T-cell (primary cell): ENCODE data around the gene CD58. TPM values are rescaled to one million over a fixed set of nuclear protein-coding genes. Genes with fewer than 3 reads are reported as not detected.
A peak's percentile ranks its signal among the peaks of the same experiment; 100 is the strongest.

ENCODE experiments used
- ATAC-seq, 4 experiments: fragments of 200-7000 bp in 3 of 4; fragments of 150-1000 bp in 1 of 4; cut with Tn5 transposase; replicated peaks in 1 of 4; 1 replicate in 3 of 4; 2 replicates in 1 of 4; pipeline ENCODE4 v1.10.0; 2021; ENCODE audit warnings: moderate library complexity in 3 of 4, mild to moderate bottlenecking in 2 of 4, moderate number of reproducible peaks in 1 of 4
- CTCF ChIA-PET, 2 donors: fragments of 300-600 bp; sonication (Branson Sonifier 250); formaldehyde crosslinking; loops; one replicate each; lab custom pipeline; 2022; ENCODE audit warnings: antibody characterized with exemption in 2 of 2; lab: Charles Lee
- POLR2A ChIA-PET, 2 donors: fragments of 300-600 bp; sonication (Branson Sonifier 250); formaldehyde crosslinking; loops; one replicate each; lab custom pipeline; 2022; ENCODE audit warnings: antibody characterized with exemption in 2 of 2; lab: Charles Lee
- DNase-seq, 35 experiments: peaks; one replicate each; pipeline versions ENCODE4 v3.0.0 to v3.0.0-alpha.2; 2013 to 2023
- H3K27ac ChIP-seq: one replicate; pipeline ENCODE4 v1.5.1; 2013; ENCODE audit warnings: low read length
- H3K27me3 ChIP-seq, 2 experiments: replicated peaks in 1 of 2; 1 replicate in 1 of 2; 2 replicates in 1 of 2; pipeline versions ENCODE4 v1.6.1 to v1.7.0; 2013; ENCODE audit warnings: low read length in 1 of 2, mixed read lengths in 1 of 2; ENCODE audit not compliant: control insufficient read depth in 2 of 2, insufficient read depth in 2 of 2; ENCODE audit errors: extremely low read depth in 1 of 2
- H3K36me3 ChIP-seq, 2 donors: 1 replicate in 1 of 2; 2 replicates in 1 of 2; pipeline versions ENCODE4 v1.6.1 to v1.7.0; 2013; ENCODE audit warnings: low read length in 1 of 2; ENCODE audit not compliant: control insufficient read depth in 2 of 2, insufficient read depth in 1 of 2; ENCODE audit errors: extremely low read depth in 1 of 2
- H3K4me1 ChIP-seq, 2 experiments: 1 replicate in 1 of 2; 2 replicates in 1 of 2; pipeline versions ENCODE4 v1.6.1 to v1.7.0; 2013; ENCODE audit warnings: low read length in 2 of 2, mixed read lengths in 1 of 2; ENCODE audit not compliant: insufficient read depth in 2 of 2, control insufficient read depth in 1 of 2; ENCODE audit errors: extremely low read depth in 1 of 2
- H3K4me3 ChIP-seq, 2 donors: 1 replicate in 1 of 2; 2 replicates in 1 of 2; pipeline versions ENCODE4 v1.5.1 to v1.7.0; 2013; ENCODE audit warnings: mild to moderate bottlenecking in 2 of 2, low read length in 1 of 2, moderate library complexity in 1 of 2; ENCODE audit not compliant: control insufficient read depth in 1 of 2; ENCODE audit errors: extremely low read depth in 1 of 2
- H3K9me3 ChIP-seq: 2 replicates; pipeline ENCODE4 v1.7.0; 2013
- H3K27ac Mint-ChIP-seq, 2 donors: one replicate each; pipeline ENCODE4 v1.8.0; 2020 to 2021; ENCODE audit warnings: mild to moderate bottlenecking in 2 of 2, mixed read lengths in 2 of 2
- H3K27me3 Mint-ChIP-seq, 2 donors: one replicate each; pipeline ENCODE4 v1.8.0; 2021 to 2022; ENCODE audit warnings: mixed read lengths in 2 of 2
- H3K36me3 Mint-ChIP-seq: one replicate; pipeline ENCODE4 v1.8.0; 2021; ENCODE audit warnings: mixed read lengths
- H3K4me1 Mint-ChIP-seq, 3 donors: one replicate each; pipeline ENCODE4 v1.8.0; 2020 to 2022; ENCODE audit warnings: mixed read lengths in 3 of 3, mild to moderate bottlenecking in 1 of 3
- H3K4me3 Mint-ChIP-seq, 3 donors: one replicate each; pipeline ENCODE4 v1.8.0; 2020 to 2022; ENCODE audit warnings: mild to moderate bottlenecking in 3 of 3, mixed read lengths in 3 of 3, moderate library complexity in 3 of 3
- H3K9me3 Mint-ChIP-seq, 3 donors: one replicate each; pipeline ENCODE4 v1.8.0; 2020 to 2022; ENCODE audit warnings: mixed read lengths in 3 of 3
- WGBS: methylation state at CpG from one replicate; pipeline ENCODE4 v1.1.5; 2013; ENCODE audit warnings: missing lambda C conversion rate; ENCODE audit not compliant: insufficient coverage; 5-methylcytosine and 5-hydroxymethylcytosine counted together
- total RNA-seq, 35 experiments: library from RNA in 6 of 35; stranded (reverse) in 6 of 35; fragments of 120-200 nt in 1 of 35; gene quantifications; one replicate each; pipeline versions ENCODE4 v1.2.1 to v1.2.4 and lab custom pipeline; 2013 to 2026

The CD58 gene
- total RNA-seq, 5 donors from 2014 or later (not counting 1 experiment from before 2014, with no cell fraction given): 8.9 to 20.5 (median 16.9) TPM

DNA sequence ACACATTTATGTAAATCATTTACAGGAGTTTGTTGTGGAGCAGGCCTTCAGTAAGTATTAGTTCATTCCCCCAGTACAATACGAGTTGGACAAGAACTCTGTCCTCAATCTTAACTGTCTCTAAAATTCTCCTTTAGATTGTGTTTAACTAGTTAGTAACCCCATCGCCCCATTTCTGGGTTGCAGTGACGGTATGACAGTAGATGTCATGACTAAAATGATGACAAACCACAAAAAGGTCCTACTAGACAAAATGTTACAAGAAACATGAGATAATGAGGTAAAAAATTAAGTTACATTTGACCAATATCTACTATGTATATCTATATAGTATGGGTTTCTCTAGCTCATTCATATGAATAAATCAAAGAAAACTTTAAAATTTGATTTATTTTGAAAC, 41.1 kb downstream of the CD58 start:
- ChIA-PET CTCF (interaction anchor here in 1 of 2 donors (0.7 kb wide), 1 partner anchor 26 kb away, joined by 3 read pairs; no protein-coding TSS in a partner anchor), POLR2A (no interaction called here)
- Mint-ChIP-seq H3K27me3 (no peaks in the 10 kb centered on the region), H3K27ac (no peak overlapping the region), H3K4me1 (peaks cover 0 to 3% (median 2%) of the 10 kb centered on the region in 3 donors), H3K36me3 (peaks cover 49% of the 10 kb centered on the region), H3K4me3 (no peak overlapping the region), H3K9me3 (peaks cover 0 to 11% (median 11%) of the 10 kb centered on the region in 3 donors)
- no CpG with 5 or more reads among the region's 3 CpGs for WGBS
- Histone ChIP-seq H3K4me1 (no peaks in the 10 kb centered on the region), H3K9me3 (no peaks in the 10 kb centered on the region), H3K27me3 (no peaks in the 10 kb centered on the region), H3K4me3 (no peak overlapping the region), H3K36me3 (peaks cover 0 to 15% of the 10 kb centered on the region in 2 donors), H3K27ac (no peak overlapping the region)
- ATAC-seq: no peak
- no peak for DNase-seq

DNA sequence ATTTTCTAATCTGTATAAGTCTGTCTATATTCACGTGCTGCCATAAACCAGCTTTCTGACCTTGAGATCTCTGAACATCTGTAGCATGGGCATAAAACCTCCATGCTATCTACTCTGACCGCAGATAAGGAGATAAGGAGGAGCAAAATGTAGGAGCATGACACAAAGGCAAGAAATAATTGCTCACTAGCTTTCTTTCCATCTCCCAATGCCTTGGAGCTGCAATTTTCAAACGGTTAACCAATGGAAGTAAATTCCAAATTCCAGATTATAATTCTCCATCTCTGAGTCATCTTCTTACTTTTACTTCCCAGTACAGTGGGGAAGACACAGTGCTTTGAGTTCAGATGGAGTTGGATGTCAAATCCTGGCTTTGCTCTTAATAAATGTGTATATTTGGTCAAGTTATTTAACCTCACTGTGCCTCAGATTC, 41.6 kb downstream of the CD58 start:
- no peaks in the 10 kb centered on the region for H3K27me3 Mint-ChIP-seq

DNA sequence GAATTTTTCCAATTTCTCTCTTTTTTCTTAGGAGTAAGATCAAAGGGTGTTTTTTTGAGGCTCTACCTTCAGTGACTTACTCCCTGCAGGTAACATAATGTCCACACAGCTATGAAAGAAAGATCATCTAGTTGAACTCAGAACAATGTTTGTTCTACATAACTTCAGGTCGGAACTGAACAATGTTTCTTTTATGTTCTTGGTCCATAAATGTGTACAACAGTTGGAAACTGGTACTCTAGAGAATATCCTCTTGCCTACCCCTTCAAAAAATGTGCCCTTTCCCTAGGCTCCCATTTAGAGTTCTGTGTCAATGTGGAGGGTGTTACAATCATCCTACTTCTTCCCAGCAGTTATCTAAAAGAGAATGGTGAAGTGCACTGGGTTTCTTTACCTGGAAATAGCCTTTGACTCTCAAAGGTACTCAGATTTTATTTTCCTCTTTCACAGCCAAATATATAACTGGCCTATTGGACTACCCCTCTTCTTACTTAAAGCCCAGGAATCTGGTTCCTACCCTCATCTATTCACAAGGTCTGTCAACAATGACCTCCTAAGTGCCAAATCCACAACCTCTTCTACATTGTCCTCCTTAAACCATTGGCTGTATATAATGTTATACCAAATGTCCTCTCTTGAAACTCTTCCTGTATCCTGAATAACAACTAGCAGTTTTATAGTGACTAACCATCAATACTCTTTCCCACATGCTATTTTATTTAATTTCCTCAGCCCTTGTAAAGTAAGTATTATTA, 42.3 kb downstream of the CD58 start:
- ATAC-seq (no peak), DNase-seq (no peak)
- peaks cover 0 to 13% of the 10 kb centered on the region in 2 donors for H3K36me3 ChIP-seq
- no peak overlapping the region for H3K4me3 Mint-ChIP-seq
- H3K9me3 ChIP-seq: no peaks in the 10 kb centered on the region
- no peak overlapping the region for H3K4me3 ChIP-seq
- no peaks in the 10 kb centered on the region for H3K27me3 Mint-ChIP-seq
- CTCF ChIA-PET: no interaction called here
- H3K4me1 ChIP-seq: no peaks in the 10 kb centered on the region
- no peak overlapping the region for H3K27ac ChIP-seq
- POLR2A ChIA-PET: no interaction called here
- H3K36me3 Mint-ChIP-seq: peaks cover 40% of the 10 kb centered on the region
- no peak overlapping the region for H3K27ac Mint-ChIP-seq
- peaks cover 0 to 3% (median 2%) of the 10 kb centered on the region in 3 donors for H3K4me1 Mint-ChIP-seq
- H3K9me3 Mint-ChIP-seq: peaks cover 0 to 11% (median 11%) of the 10 kb centered on the region in 3 donors
- no CpG with 5 or more reads among the region's 1 CpG for WGBS
- no peaks in the 10 kb centered on the region for H3K27me3 ChIP-seq

More for the DNA sequence above, 41.6 kb downstream of the CD58 start:
- ChIA-PET CTCF (interaction anchor here in 1 of 2 donors (0.7 kb wide), 1 partner anchor 25 kb away, joined by 3 read pairs; no protein-coding TSS in a partner anchor), POLR2A (no interaction called here)
- DNase-seq: no peak
- Histone ChIP-seq H3K27ac (no peak overlapping the region), H3K27me3 (no peaks in the 10 kb centered on the region), H3K36me3 (peaks cover 0 to 15% of the 10 kb centered on the region in 2 donors), H3K9me3 (no peaks in the 10 kb centered on the region), H3K4me1 (no peaks in the 10 kb centered on the region), H3K4me3 (no peak overlapping the region)
- Mint-ChIP-seq H3K36me3 (peaks cover 47% of the 10 kb centered on the region), H3K27ac (no peak overlapping the region), H3K4me1 (peaks cover 0 to 3% (median 2%) of the 10 kb centered on the region in 3 donors), H3K9me3 (peaks cover 0 to 11% (median 11%) of the 10 kb centered on the region in 3 donors), H3K4me3 (no peak overlapping the region)
- WGBS: no CpG with 5 or more reads among the region's 3 CpGs
- no peak for ATAC-seq

DNA sequence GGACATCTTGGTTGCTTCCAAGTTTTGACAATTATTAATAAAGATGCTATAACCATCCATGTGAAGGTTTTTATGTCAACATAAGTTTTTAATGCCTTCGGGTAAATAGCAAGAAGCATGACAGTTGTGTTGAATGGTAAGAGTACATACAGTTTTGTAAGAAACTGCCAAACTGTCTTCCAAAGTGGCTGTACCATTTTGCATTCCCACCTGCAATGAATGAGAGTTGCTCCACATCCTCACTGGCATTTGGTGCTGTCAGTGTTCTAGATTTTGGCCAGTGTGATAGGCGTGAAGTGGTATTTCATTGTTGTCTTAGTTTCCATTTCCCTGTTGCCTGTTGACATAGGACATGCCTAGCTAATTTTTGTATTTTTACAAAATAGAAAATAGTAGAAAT, 45.4 kb downstream of the CD58 start:
- H3K9me3 ChIP-seq: no peaks in the 10 kb centered on the region
- WGBS: 100% methylated on average over 1 of the region's 2 CpGs
- ATAC-seq (no peak), DNase-seq (no peak)
- peaks cover 0 to 11% (median 11%) of the 10 kb centered on the region in 3 donors for H3K9me3 Mint-ChIP-seq
- peaks cover 31% of the 10 kb centered on the region for H3K36me3 Mint-ChIP-seq
- no peaks in the 10 kb centered on the region for H3K27me3 ChIP-seq
- POLR2A ChIA-PET: no interaction called here
- no peaks in the 10 kb centered on the region for H3K4me1 Mint-ChIP-seq
- H3K4me1 ChIP-seq: no peaks in the 10 kb centered on the region
- no peak overlapping the region for H3K4me3 Mint-ChIP-seq
- H3K4me3 ChIP-seq: no peak overlapping the region
- H3K27ac Mint-ChIP-seq: no peak overlapping the region
- H3K36me3 ChIP-seq: peaks cover 0 to 3% of the 10 kb centered on the region in 2 donors
- H3K27ac ChIP-seq: no peak overlapping the region
- CTCF ChIA-PET: no interaction called here
- no peaks in the 10 kb centered on the region for H3K27me3 Mint-ChIP-seq

DNA sequence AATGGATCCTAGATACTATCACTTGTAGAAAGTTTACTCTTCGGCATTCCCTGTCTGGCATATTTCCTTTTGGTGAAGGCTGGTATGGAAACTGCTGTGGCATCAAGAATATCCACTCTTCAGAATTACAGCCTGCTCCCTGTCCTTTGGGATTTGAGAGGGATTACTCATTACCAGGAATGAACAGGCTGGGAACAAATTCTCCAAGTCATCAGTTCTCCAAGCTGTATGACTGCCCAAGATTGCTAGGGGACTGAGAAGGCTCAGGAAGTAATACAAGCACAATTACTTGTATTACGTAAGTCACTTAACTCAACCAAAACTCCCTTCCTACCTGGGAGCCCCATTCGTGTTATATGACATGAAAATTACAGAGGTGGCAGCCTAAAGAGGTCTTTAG, 49.6 kb downstream of the CD58 start:
- Mint-ChIP-seq H3K27me3 (no peaks in the 10 kb centered on the region), H3K36me3 (peaks cover 4% of the 10 kb centered on the region), H3K4me3 (no peak overlapping the region), H3K9me3 (peaks cover 0 to 4% (median 3%) of the 10 kb centered on the region in 3 donors), H3K4me1 (peaks cover 8 to 16% (median 10%) of the 10 kb centered on the region in 3 donors), H3K27ac (no peak overlapping the region)
- no peak overlapping the region for H3K4me3 ChIP-seq
- WGBS: no CpG with 5 or more reads among the region's 3 CpGs
- ChIA-PET CTCF (no interaction called here), POLR2A (interaction anchor here in 1 of 2 donors (0.5 kb wide), 1 partner anchor 442 kb away, joined by 3 read pairs; no protein-coding TSS in a partner anchor)
- H3K36me3 ChIP-seq: peaks cover 0 to 8% of the 10 kb centered on the region in 2 donors
- H3K4me1 ChIP-seq: peaks cover 0 to 9% of the 10 kb centered on the region in 2 experiments
- no peak overlapping the region for H3K27ac ChIP-seq
- DNase-seq (no peak), ATAC-seq (no peak)
- H3K9me3 ChIP-seq: no peaks in the 10 kb centered on the region
- H3K27me3 ChIP-seq: no peaks in the 10 kb centered on the region

DNA sequence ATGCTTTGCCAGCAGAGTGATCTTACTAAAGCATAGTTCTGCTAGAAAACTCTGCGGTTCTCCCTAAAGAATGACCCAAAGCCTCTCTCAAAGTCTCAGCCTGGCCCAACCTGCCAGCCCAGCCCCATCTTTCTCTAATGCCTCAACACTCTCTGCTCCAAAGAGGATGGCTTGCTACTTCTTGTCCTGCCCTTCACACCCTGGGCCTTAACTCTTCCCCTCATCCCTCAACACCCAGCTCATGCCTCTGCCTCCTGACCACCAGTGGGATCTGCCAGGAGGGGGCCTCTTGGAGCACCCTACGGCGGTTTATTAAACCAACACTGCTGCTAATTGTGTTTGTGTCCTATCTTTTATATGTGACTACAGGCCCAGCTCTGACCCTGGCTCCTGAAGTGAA, 52.4 kb downstream of the CD58 start:
- no peaks in the 10 kb centered on the region for H3K9me3 ChIP-seq
- H3K4me3 Mint-ChIP-seq: no peak overlapping the region
- H3K27me3 ChIP-seq: no peaks in the 10 kb centered on the region
- ChIA-PET CTCF (no interaction called here), POLR2A (interaction anchor here in 1 of 2 donors (0.6 kb wide), 1 partner anchor 127 kb away, joined by 3 read pairs; no protein-coding TSS in a partner anchor)
- DNase-seq (no peak), ATAC-seq (no peak)
- peaks cover 0 to 8% of the 10 kb centered on the region in 2 donors for H3K36me3 ChIP-seq
- H3K4me3 ChIP-seq: no peak overlapping the region
- WGBS: 100% methylated on average over 1 of the region's 3 CpGs
- H3K9me3 Mint-ChIP-seq: no peaks in the 10 kb centered on the region
- no peaks in the 10 kb centered on the region for H3K27me3 Mint-ChIP-seq
- peak overlapping the region; percentile 43 to 87 for H3K27ac Mint-ChIP-seq
- H3K4me1 ChIP-seq: peaks cover 18 to 33% of the 10 kb centered on the region in 2 experiments
- H3K27ac ChIP-seq: peak overlapping the region; percentile 10
- no peaks in the 10 kb centered on the region for H3K36me3 Mint-ChIP-seq
- peaks cover 25 to 39% (median 33%) of the 10 kb centered on the region in 3 donors for H3K4me1 Mint-ChIP-seq
